ENCODE results near the gene ACSM2A.
"Not testable (repeated sequence)": the region's sequence is repeated elsewhere in the genome, so short reads cannot be mapped to it uniquely, and the experiment has no call there.

DNA sequence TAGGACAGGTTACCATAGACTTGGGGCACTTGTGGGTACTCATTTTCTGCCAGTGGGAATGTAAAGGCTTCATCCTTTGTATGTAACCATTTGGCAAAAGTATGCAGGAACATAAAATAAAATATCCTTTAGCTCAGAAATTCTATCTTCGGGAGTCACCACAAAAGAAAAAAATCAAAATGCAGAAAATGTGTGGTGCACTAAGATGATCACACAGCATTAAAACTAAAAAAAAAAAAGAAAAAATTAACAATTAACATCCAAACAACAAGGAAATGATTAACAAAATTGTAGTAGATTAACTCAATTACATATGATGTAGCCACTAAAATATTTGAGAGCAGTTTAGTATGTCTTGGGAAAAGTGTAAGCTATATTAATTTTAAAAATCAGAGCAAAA, 10.6 kb upstream of the ACSM2A start:
- TF ChIP-seq, protein P1, sequence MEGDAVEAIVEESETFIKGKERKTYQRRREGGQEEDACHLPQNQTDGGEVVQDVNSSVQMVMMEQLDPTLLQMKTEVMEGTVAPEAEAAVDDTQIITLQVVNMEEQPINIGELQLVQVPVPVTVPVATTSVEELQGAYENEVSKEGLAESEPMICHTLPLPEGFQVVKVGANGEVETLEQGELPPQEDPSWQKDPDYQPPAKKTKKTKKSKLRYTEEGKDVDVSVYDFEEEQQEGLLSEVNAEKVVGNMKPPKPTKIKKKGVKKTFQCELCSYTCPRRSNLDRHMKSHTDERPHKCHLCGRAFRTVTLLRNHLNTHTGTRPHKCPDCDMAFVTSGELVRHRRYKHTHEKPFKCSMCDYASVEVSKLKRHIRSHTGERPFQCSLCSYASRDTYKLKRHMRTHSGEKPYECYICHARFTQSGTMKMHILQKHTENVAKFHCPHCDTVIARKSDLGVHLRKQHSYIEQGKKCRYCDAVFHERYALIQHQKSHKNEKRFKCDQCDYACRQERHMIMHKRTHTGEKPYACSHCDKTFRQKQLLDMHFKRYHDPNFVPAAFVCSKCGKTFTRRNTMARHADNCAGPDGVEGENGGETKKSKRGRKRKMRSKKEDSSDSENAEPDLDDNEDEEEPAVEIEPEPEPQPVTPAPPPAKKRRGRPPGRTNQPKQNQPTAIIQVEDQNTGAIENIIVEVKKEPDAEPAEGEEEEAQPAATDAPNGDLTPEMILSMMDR (conservative IDR thresholded peaks at IDR 0.05; ENCODE audit: low read depth, low read length) = not testable (repeated sequence)
- not testable (repeated sequence) for TF ChIP-seq EZH2phosphoT487 (IDR thresholded peaks at IDR 0.05; ENCODE audit: borderline replicate concordance, low read length)
